HG03575 (cell line): ENCODE data around the gene MAS1.
"Not testable (repeated sequence)": the region's sequence is repeated elsewhere in the genome, so short reads cannot be mapped to it uniquely, and the experiment has no call there.

Experiments
- ATAC-seq: cut with Tn5 transposase; IDR thresholded peaks from one replicate; pipeline ENCODE4 v1.9.1; 2021; ENCODE audit not compliant: unreplicated experiment, insufficient number of reproducible peaks, low FRiP score; ENCODE audit errors: extremely low read depth

The MAS1 gene

DNA sequence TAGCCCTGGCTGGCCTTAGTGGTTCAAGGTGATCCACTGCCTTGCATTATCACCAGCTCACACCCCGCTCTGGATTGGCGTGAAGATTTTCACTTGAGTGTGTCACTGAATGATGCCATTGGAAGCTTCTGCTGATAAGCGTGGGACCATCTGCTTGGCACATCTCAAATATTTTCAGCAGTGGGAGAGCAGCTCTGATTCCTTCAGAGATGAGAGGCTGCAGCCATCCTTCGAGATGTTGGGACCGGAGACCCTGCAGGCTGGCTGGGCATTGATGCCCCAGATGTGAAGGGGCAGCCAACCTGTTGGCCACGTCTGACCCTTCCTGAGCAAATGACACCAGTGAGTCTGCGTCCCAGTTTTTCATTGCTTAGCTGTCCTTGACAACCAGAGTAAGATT, at the start of gene MAS1:
TSS of gene MAS1 (plus strand) at position 197 of the 400 bp plus-strand sequence. CDS start 15,968 bp downstream, outside the sequence.
- no peak for ATAC-seq

DNA sequence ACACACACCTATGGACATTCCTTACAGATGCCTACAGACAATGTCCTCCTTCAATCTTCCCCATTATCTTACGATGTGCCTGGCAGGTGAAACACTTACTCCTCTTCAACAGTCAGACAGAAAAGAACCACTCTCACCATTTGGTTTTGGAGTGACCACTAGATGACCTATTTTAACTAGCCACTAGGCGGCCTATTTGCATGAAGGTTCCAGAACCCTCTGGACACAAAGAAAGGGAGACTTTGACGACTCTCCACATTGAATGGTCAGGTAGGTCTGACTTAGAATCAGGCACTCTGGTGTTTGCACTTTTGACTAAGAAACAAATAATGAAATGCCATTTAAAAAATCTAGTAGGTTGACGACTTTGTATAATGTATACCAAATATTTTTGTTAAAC, 48.8 kb upstream of the MAS1 start:
- ATAC-seq: no peak

DNA sequence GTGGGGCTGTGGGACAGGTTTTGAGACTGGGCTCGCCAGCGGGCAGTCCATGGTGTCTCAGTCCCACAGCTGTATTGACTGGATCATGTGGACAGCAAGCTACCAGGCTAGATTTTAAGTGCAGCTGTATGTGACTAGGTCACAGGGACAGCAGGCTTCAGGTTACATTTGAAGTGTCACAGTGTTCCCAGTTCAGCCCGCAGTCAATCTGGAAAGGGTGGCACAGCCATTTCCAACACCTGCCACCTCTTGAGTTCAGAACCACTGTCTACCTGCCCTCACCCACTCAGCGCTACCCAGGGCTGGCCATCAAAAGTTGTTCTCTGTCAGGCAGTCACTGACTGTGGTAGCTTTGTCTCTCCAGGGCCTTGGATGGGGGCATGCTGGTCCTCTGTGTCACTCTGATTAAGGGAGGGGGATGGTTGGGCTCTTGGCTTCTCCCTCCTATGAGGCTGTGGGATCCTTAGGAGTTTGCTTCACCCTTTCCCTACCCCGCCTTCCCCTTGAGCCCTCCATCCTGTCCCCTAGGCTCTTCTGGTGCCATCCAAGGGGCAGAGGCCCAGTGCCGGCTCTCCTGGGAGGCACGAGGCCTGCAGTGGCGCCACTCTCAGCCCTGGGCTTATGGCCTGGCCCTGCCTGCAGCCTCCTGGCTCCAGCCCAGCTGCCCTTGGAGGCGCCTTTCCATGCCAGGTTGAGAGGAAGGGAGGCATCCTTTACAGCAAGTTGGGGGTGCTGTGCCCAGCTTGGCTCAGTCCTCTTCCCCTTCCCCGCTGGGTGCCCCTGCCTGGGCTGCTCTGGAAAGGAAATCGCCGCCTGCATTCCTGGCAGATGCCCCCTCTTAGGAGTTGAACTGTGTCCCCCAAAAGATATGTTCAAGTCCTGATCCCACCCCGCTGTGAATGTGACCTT, 45.8 kb upstream of the MAS1 start:
- ATAC-seq: no peak

DNA sequence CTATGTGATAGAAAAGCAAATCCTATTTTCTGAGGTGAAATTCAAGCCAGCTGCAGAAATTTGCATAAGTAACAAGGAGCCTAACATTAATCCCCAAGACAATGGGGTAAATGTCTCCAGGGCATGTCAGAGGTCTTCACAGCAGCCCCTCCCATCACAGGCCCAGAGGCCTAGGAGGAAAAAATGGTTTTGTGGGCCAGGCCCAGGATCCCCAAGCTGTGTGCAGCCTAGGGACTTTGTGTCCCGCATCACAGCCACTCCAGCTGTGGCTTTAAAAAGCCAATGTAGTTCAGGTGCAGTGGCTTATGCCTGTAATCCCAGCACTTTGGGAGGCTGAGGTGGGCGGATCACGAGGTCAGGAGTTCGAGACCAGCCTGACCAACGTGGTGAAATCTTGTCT, 42.2 kb upstream of the MAS1 start:
- not testable (repeated sequence) for ATAC-seq

DNA sequence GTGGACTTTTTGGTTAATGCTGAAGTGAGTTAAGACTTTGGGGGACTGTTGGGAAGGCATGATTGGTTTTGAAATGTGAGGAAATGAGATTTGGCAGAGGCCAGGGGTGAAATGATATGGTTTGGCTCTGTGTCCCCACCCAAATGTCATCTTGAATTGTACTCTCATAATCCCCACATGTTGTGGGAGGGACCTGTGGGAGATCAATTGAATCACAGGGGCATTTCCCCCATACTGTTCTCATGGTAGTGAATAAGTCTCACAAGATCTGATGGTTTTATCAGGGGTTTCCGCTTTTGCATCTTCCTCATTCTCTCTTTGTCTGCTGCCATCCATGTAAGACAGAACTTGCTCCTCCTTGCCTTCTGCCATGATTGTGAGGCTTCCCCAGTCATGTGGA, 40.9 kb upstream of the MAS1 start:
- ATAC-seq: not testable (repeated sequence)

DNA sequence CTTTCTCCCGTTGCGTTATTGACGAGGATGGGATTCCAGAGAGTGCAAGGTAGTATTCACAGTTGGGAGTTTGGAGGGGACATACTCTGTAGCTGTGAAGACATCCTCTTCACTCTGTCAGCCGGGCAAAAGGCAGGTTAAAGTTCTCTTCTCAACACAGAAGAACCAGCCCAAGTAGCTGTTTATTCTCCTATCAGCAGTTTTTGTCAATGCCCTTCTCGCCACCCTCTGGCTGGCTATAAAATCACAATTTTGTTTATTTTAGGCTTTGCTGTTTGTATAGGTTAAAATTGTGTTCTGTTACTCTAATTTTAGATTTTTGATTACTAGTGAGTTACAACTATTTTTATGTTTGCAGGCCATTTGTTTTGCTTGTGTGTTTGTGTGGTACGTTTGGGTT, 37.9 kb upstream of the MAS1 start:
- ATAC-seq: no peak

DNA sequence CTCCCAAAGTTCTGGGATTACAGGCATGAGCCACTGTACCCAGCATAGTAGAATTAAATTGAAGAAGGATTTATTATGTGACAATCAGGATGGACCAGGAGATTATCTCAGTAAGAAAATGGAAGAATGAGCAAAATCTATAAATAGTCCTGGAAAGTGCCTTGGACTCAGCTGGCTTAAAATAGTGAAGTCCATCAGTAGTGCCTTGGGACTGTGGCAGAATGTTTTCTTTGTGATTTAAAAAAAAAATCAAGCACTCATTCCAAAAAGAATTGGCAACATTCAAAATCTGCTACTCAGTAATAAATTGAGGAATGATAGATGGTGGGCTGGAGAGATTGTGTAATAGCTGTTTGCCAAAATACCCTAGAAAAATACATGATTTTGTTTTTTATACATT, 37.0 kb upstream of the MAS1 start:
- ATAC-seq: no peak

DNA sequence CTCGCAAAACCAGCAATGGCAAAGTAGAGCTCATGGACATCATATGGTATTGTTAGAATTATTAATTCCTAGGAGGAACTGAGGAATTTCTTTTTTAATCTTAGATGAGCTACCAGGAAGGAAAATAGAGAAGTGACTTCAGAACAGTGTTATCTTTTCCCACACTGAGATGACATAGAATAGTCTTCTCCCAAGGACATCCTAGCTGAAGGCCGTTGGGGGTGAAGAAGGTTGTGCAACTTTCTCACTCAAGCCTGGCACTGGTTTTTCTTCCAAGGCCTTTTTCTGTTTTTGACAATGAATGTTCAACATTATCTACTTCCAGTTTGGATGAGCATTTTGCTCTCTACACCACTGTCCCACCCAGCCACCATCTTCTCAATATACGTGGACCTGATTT, 35.8 kb upstream of the MAS1 start:
- no peak for ATAC-seq

DNA sequence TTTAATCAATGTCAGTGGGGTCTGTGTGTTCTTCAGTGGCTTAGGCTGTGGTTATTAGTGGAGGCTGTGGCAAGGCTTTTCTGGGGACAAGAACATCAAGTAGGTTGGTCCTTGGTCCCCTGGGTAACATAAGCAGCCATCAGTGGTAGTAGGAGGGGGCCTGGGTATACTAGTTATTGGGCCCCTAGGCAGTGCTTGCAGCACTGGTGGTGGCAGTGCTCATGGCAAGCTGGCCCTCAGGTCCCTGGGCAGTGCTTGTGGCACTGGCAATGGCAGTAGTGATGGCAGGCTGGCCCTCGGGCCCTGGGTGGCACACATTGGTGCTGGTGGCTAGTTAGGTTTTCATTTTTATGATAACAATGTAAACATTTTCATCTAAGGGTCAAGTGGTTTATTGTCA, 32.5 kb upstream of the MAS1 start:
- ATAC-seq: no peak

DNA sequence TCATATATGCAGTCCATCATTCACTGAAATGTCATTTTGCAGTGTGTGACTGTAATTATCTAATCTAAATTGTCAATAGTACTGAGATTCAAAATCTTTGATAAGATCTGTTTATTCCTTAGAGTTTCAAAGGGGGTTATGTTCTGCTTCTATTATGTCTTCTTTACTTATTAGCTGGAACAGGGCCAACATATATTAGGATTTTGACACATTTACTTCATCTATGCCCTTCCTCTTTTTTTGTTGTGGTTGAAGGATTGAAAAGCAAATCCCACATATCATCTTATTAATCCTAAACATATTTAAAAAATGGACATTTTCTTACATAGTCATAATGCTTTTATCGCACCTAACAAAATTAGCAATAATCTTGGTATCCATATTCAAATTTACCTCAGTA, 30.3 kb upstream of the MAS1 start:
- no peak for ATAC-seq

DNA sequence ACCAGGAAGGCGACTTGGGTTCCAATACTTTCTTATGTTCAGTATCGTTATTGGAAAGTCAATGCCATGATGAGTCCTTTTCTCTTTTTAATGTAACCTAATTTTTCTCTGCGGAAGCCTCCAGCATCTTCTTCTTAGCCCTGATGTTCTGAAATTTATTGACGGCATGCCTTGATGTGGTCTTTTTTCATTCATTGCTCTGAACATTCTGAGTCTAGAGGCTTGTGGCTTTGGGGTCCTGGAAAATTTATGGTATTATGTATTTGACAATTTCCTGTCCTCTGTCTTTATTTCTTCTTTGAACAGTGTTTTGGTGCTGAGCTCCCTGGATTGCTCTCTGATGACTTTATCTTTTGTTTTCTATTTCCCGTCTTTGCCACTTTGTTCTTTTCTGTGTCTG, 28.7 kb upstream of the MAS1 start:
- no peak for ATAC-seq

DNA sequence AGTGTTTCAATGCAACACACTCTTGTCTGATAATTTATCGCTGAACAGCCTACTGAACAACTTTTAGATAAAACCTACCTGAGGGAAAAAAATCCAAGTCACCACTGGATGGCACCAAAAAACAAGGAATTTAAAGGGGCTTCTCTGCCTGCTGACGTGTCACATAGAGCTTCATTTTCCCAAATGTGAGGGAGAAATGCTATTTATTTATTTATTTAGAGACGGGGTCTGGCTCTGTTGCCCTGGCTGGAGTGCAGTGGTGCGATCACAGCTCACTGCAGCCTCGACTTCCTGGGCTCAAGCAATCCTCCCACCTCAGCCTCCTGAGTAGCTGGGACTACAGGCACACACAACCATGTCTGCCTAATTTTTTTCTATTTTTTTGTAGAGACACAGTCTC, 27.4 kb upstream of the MAS1 start:
- ATAC-seq: not testable (repeated sequence)

DNA sequence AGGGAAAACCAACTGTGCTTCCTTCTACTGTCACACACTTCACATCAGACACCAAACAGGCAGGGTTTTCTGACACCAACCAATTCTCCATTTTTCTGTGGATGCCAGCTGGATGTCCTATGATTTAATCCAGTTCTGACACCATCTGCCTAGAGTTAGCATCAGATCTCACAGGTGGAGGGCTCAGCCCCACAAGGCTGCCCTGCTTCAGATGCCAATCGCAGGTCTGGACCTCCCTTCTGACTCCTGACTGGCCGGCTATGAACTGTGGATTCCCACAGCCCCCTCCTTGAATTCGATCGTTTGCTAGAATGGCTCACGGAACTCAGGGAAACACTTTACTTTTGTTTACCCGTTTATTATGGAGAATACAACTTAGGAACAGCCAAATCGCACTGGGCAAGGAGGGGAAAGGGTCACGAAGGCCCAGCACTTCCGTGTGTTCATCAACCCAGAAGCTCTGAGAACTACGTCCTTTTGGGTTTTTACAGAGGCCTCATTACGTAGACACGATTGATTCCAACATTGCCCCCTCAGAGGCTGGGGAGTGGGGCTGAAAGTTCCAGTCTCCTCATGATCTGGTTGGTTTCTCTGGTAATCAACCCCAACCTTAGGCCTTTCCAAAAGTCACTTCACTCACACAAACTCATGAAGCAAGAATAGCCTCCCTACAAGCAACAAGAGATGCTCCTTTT, 25.4 kb upstream of the MAS1 start:
- ATAC-seq: no peak

DNA sequence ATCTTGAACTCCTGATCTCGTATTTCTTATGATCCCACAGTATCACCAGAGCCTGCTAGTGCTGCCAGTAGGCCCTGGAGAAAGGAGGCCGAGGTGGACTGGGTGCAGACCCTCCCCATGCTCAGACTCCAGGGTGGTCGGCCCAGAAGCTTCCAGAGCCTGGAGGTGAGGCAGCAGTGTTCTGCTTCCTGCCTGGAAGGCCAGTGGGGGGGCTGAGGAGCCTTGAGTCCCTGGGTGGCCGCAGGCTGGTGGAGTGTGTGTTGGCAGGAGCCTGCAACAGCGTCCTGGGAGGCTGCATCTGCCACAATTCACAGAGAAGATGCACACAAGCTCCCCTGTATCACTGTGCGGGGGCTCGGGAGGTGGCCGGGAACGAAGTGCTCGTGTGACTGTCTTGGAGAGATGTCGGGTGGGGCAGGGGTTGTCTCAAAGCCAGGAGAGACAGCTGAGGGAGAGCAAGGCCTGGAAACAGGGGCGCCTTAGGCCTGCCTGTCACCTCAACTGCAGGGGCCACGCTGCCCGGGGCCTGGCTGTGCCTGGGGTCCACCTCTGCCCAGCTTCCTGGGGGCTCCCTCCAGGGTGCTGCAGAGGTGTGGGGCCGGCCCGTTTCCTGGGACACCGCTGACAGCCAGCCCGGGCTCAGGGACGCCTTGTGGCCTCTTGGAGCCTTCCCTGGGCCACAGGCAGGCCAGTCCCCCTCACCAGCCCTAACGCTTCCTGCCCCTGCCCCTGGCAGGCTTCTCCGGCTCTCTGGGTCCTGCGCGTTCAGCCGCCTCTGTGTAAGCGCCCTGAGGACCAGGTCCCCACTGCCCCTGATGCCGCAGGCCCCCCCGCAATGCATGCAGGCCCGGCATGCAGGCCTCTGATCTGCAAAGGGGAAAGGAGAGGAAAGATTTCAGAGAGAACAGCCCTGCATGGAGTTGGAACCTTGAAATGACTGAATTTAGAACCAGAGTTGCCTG, 24.2 kb upstream of the MAS1 start:
- ATAC-seq: no peak

DNA sequence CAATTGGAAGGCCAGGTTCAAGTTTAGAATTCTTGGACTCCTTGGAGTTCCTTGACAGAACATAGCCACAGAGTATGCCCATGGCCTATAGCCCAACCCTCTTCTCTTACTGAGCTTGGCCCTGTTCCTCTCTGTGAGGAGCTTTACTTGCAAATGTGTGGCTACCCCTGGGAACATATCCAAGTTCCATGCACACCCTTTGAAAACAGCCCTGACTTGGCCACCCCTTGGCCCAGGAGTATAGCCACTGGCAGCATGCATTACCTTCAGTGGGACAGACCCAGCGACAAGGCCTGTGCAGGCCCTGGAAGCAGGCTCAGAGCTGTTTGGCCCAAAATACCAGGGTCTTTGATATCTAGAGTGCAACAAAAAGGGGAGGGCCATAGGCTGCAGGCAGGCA, 19.5 kb upstream of the MAS1 start:
- ATAC-seq: no peak

DNA sequence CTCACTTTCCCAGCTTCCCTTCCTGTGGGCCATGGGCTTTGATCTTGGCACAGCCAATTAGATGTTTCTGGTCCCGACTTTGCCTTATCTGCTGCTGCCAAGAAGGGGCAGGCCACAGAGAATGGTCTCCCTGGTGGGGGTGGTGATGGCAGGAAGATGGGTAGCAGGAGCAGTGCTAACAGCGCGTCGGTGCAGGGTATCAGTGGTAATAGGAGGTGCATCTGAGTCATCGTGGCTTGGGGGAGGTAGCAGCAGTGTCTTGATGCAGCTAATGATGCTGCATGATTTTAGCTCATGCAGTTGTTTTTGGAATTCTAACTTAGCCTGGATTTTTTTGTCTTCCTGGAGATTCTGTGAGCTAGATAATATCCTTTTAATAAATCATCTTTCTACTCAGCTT, 18.9 kb upstream of the MAS1 start:
- no peak for ATAC-seq

DNA sequence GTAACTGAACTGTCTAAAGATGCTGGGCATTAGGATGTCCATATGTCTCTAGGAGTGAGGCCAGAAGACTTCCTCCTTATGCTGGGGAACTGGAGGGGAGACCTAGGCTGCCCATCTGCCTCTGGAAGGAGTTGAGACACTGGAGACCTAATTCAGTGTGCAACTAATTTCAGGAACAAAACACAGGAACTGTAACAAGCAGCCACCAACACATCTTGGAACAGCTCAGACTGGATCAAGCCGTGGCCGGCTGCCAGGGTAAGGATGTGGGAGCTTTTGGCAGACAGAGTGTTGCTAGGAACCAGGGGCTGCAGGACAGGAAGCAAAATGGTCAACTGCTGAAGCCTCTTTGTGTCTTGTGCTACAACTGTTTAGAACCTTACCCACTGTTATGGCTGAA, 16.4 kb upstream of the MAS1 start:
- ATAC-seq: no peak

DNA sequence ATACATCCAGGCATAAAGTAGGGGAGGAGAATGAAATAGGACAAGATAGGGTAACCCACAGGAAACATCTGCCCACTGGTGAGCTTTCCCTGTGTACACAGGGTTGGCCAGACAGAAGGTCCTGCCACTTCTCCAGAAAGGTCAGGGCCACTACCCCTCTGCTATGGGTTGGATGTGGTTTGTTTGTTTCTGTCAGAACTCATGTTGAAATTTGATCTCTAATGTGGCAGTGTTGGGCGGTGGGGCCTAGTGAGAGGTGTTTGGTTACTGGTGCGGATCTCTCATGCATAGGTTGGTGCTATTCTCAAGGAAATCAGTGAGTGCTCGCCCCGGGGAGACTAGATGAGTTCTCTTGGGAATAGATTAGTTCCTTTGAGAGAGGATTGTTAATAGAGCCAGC, 15.6 kb upstream of the MAS1 start:
- no peak for ATAC-seq

DNA sequence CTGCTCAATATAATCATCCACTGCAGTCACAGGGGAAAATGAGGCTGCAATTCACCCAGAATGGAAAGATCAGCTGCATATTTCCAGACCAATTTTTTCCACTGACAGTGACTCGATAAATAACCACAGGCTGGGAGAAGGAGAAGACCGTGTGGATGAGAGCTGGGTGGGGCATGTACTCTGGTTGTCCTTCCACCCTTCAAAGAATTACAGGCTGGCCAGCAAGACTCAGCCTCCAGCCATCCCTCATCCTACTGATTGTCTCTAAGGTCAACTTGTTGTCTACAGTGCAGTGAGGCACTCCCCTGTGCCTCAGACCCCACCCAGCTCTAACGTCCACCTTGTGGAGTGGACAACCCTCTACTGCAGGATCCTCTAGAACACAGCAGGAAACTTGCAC, 14.5 kb upstream of the MAS1 start:
- no peak for ATAC-seq
